ENCODE measurements around the gene TREM1.

TREM1 gene

DNA sequence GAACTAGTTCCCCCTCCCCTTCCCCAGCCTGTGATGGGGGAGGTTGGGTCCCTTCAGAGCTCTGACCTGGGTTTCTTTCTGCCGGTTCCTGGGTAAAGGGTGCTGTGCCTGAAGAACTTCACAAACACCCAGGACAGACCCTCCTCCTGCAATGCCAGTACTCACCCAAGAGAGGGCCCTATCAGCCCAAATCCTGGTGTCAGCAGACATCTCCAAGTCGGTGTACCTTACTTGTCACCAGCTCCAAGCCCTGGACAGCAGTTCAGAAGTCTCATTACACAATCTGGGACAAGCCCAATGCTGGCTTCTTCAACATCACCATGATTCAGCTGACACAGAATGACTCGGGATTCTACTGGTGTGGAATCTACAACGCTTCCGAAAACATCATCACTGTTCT lies 57.9 kb downstream of the TREM1 start:
- H3K4me3 ChIP-seq (ENCODE audit: low read depth, low read length) = no peak overlapping the region
- TF ChIP-seq, protein P1, sequence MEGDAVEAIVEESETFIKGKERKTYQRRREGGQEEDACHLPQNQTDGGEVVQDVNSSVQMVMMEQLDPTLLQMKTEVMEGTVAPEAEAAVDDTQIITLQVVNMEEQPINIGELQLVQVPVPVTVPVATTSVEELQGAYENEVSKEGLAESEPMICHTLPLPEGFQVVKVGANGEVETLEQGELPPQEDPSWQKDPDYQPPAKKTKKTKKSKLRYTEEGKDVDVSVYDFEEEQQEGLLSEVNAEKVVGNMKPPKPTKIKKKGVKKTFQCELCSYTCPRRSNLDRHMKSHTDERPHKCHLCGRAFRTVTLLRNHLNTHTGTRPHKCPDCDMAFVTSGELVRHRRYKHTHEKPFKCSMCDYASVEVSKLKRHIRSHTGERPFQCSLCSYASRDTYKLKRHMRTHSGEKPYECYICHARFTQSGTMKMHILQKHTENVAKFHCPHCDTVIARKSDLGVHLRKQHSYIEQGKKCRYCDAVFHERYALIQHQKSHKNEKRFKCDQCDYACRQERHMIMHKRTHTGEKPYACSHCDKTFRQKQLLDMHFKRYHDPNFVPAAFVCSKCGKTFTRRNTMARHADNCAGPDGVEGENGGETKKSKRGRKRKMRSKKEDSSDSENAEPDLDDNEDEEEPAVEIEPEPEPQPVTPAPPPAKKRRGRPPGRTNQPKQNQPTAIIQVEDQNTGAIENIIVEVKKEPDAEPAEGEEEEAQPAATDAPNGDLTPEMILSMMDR (IDR thresholded peaks at IDR 0.05; ENCODE audit: low read depth, low read length, missing control alignments) = no peak
- in situ Hi-C loops (cut with HindIII; ENCODE audit: low sequenced_read_pairs) = no loop called here
- no peak for DNase-seq (ENCODE audit: low read depth)

DNA sequence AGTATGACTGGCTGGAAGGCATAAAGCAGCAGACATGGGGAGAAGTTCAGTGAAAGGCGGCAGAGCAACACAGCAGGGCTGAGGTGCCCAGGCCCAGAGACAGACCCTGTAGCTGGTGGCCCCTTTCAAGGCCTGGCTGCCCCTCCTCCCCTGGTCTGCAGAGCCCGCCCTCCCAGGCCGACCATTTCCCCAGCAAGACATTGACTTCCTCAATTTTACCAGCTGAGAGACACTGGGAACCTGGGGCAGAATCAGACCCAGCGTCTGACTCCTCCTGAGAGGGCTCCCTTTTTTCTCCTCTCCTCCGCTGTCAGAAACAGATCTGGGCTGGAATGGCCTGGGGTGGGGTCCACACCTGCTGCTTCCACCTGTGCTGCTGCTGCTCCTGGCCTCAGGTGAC lies 58.4 kb downstream of the TREM1 start, which contains the start of gene TREML4:
Gene TREML4 (plus strand): TSS at position 254 of the 400 bp plus-strand sequence. CDS start 79 bp downstream, at position 333.
- no peak within 1 kb of the TSS for H3K4me3 ChIP-seq (ENCODE audit: low read depth, low read length)
- in situ Hi-C loops (cut with HindIII; ENCODE audit: low sequenced_read_pairs) = no loop called here
- TF ChIP-seq, protein P1 (IDR thresholded peaks at IDR 0.05; ENCODE audit: low read depth, low read length, missing control alignments) = no peak
- DNase-seq (ENCODE audit: low read depth) = no peak

DNA sequence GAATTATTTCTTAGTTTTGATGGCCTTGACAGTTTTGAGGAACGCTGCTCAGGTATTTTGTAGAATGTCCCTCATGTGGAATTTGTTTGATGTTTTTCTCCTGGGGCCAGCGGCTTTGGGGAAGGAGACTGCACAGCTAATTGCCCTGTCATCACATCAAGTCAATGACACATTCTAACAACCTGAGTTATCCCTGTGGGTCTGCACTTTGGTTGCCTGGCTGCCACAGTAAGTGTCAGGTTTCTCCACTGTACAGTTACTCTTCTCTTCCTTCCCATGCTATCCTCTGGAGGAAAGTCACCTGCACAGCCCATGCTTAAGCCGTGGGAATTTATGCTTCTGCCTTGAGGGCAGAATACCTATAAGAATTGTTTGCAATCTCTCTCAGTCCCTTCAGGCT lies 59.7 kb downstream of the TREM1 start:
- in situ Hi-C loops (cut with HindIII; ENCODE audit: low sequenced_read_pairs) = no loop called here
- no peak overlapping the region for H3K4me3 ChIP-seq (ENCODE audit: low read depth, low read length)
- no peak for DNase-seq (ENCODE audit: low read depth)
- TF ChIP-seq, protein P1 (IDR thresholded peaks at IDR 0.05; ENCODE audit: low read depth, low read length, missing control alignments) = no peak

DNA sequence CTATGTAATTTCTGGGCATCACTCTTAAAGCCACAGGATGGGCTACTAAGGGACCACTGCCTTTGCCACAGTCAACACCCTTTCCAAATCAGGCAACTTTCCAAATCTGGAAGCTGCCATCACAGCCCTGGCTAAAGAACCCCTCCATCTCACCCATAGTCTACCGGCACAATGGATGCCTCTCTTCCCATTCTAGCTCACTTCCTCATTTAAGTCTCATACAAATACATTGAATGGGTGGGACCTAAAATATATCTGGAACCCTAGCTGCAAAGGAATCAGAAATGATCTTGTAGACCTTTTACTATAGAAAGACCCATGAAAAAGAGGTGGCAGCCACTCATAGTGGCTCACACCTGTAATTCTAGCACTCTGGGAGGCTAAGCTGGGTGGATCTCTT lies 61.7 kb downstream of the TREM1 start:
- no peak for DNase-seq (ENCODE audit: low read depth)
- TF ChIP-seq, protein P1 (IDR thresholded peaks at IDR 0.05; ENCODE audit: low read depth, low read length, missing control alignments) = no peak
- no peak overlapping the region for H3K4me3 ChIP-seq (ENCODE audit: low read depth, low read length)
- in situ Hi-C loops (cut with HindIII; ENCODE audit: low sequenced_read_pairs) = loop anchor here (5.0 kb wide), 1 partner anchor 47 kb away; no protein-coding TSS in a partner anchor
